Type B pancreatic cell (in vitro differentiated cells): Measurements from ENCODE around the gene CLCN1. TPM values are rescaled to one million over a fixed set of nuclear protein-coding genes. Genes with fewer than 3 reads are reported as not detected.

Source experiments
- DNase-seq: peaks from one replicate; pipeline ENCODE4 v3.0.0; 2021; ENCODE audit warnings: mixed read lengths; ENCODE audit not compliant: unreplicated experiment; ENCODE audit errors: extremely low spot score
- H3K27ac Mint-ChIP-seq: 2 replicates; pipeline ENCODE4 v1.8.0; 2021; ENCODE audit warnings: mild to moderate bottlenecking, mixed read lengths
- H3K27me3 Mint-ChIP-seq: 2 replicates; pipeline ENCODE4 v1.8.0; 2021; ENCODE audit warnings: mixed read lengths
- H3K36me3 Mint-ChIP-seq: 2 replicates; pipeline ENCODE4 v1.8.0; 2021; ENCODE audit warnings: mixed read lengths
- H3K4me1 Mint-ChIP-seq: one replicate; pipeline ENCODE4 v1.8.0; 2021; ENCODE audit warnings: mixed read lengths; ENCODE audit not compliant: unreplicated experiment
- H3K4me3 Mint-ChIP-seq: 2 replicates; pipeline ENCODE4 v1.8.0; 2021; ENCODE audit warnings: mild to moderate bottlenecking, mixed read lengths
- H3K9me3 Mint-ChIP-seq: 2 replicates; pipeline ENCODE4 v1.8.0; 2021; ENCODE audit warnings: mixed read lengths
- total RNA-seq: library from RNA; stranded (reverse); gene quantifications from 2 replicates; pipeline ENCODE4 v1.2.1, GENCODE V29; 2021; ENCODE audit warnings: low replicate concordance
- TF ChIP-seq, protein P1 (sequence below): fragments of 200-600 bp; sonication (generic); conservative IDR thresholded peaks from 2 replicates; pipeline ENCODE4 v1.5.0; 2021; ENCODE audit warnings: antibody characterized with exemption, mild to moderate bottlenecking

The CLCN1 gene
- total RNA-seq, 1 donor from 2014 or later, result 0.22 TPM

DNA sequence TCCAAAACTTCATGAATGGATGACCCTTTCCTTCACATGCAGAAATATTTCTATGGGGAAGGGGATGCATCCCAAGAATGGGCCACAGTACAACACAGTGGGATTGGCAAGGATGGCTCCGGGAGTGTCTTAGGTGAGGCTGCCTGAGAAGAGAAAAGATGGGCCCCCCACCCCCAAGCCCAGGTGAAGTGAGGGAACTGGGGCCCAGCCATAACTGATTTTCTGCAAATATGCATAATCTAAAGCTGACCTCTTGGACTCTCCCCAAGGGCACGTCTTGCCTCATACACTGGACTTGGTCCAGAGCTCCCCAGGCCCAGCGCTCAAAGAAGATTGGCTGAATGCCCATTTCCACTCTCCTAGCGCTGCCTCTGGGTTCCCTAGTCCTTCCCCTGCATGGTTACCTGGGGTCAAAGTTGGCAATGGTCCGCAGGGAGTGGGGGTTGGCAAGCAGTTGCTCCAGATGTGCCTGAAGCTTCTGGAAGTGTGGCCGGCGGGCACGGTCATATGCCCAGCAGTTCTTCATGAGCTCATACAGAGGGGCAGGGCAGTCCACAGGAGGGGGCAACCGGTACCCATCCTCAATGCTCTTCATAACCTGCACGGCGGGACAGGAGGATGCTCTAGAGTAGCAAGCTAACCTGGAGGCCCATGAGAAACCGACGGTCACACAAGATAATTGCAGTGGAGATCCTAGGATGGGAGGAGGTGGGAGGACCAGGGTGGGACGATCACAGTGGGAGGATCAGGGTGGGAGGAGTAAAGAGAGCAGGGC is 77.5 kb downstream of the CLCN1 start:
- H3K4me3 Mint-ChIP-seq, result no peak overlapping the region
- H3K36me3 Mint-ChIP-seq, result peaks cover 12% of the 10 kb centered on the region
- no peaks in the 10 kb centered on the region for H3K9me3 Mint-ChIP-seq
- no peaks in the 10 kb centered on the region for H3K27me3 Mint-ChIP-seq
- no peak for DNase-seq
- no peaks in the 10 kb centered on the region for H3K4me1 Mint-ChIP-seq
- TF ChIP-seq, protein P1, sequence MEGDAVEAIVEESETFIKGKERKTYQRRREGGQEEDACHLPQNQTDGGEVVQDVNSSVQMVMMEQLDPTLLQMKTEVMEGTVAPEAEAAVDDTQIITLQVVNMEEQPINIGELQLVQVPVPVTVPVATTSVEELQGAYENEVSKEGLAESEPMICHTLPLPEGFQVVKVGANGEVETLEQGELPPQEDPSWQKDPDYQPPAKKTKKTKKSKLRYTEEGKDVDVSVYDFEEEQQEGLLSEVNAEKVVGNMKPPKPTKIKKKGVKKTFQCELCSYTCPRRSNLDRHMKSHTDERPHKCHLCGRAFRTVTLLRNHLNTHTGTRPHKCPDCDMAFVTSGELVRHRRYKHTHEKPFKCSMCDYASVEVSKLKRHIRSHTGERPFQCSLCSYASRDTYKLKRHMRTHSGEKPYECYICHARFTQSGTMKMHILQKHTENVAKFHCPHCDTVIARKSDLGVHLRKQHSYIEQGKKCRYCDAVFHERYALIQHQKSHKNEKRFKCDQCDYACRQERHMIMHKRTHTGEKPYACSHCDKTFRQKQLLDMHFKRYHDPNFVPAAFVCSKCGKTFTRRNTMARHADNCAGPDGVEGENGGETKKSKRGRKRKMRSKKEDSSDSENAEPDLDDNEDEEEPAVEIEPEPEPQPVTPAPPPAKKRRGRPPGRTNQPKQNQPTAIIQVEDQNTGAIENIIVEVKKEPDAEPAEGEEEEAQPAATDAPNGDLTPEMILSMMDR, result no peak
- H3K27ac Mint-ChIP-seq, result peak overlapping the region; percentile 36

DNA sequence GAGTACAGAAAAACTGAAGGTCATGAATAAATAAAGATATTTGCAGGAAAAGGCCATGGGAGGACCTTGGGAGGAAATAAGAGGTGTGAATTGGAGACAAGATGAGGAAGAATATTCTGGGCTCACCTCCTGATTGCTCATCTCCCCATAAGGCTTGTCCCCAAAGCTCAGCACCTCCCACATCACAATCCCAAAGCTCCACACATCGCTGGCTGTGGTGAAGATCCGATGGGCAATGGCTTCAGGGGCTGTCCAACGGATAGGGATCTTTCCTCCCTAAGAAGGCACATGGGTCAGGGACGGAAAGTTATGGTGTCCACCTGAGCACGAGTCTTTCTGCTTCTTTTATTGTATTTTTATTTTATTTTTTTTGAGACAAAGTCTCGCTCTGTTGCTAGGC is 78.2 kb downstream of the CLCN1 start:
- TF ChIP-seq, protein P1, result no peak
- Mint-ChIP-seq H3K4me1 (no peaks in the 10 kb centered on the region), H3K4me3 (no peak overlapping the region), H3K9me3 (no peaks in the 10 kb centered on the region), H3K27me3 (no peaks in the 10 kb centered on the region), H3K36me3 (peaks cover 12% of the 10 kb centered on the region), H3K27ac (peak overlapping the region; percentile 31)
- no peak for DNase-seq

DNA sequence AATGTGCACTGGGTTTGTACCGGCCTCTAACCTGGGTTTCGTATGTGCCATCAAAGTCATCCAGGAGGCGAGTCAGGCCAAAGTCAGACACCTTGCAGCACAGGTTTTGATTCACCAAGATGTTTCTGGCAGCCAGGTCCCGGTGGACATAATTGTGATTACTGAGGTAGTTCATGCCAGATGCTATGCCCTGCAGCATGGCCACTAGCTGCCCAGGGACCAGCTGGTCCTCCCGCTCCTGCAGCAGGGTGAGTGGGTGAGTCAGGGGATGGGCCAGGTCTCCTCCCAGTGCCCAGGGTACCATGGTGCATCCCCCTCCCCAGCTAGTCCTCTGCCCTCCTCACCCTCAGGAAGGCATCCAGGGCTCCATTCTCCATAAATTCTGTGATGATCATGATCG is 78.9 kb downstream of the CLCN1 start:
- DNase-seq, result no peak
- Mint-ChIP-seq H3K4me1 (no peaks in the 10 kb centered on the region), H3K9me3 (no peaks in the 10 kb centered on the region), H3K36me3 (peaks cover 10% of the 10 kb centered on the region), H3K27ac (no peak overlapping the region), H3K27me3 (no peaks in the 10 kb centered on the region), H3K4me3 (no peak overlapping the region)
- TF ChIP-seq, protein P1, result no peak

DNA sequence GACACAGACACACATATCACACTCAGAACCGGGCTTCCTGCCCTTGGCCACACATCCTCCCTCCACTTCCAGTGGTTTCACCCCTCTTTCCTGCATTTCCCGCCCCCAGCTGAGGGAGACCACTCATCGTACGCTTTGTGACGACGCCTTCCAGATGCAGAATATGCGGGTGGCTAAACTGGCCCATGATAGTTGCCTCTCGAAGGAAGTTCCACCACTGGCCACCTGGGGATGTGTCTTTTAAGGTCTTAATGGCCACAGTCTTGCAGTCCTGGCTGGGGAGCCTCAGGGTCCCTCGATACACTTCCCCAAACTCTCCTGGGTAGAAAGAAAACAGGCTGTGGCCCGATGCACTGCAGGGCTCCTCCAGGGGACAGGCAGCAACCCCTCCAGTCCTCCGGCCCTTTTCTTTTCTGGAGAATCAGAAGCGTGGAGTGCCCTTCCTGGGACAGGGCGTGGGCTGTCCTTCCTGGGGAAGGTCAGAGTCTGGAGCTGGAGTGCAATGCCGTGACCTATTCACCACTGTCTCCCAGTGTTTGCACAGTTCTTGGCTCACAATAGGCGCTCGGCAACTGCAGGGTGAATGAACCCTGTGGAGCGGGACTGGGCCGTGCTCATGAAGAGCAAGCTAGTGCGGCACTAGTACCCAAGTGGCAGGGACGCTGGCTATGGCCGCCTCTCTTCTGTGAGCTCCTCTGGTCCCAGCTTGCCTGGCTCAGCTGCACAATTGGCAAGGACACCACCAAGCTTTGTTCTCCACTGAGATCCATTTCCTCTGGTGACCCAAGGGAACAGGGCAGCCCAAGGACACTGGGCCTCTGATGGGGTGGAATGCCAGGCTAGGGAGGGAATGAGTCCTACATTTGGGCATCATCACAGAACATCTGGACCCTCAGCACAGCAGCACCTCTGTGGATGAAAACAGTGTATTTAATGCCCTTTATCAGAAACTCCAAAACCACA is 79.6 kb downstream of the CLCN1 start:
- H3K36me3 Mint-ChIP-seq, result peaks cover 5% of the 10 kb centered on the region
- H3K4me3 Mint-ChIP-seq, result no peak overlapping the region
- no peaks in the 10 kb centered on the region for H3K9me3 Mint-ChIP-seq
- TF ChIP-seq, protein P1, result peak; percentile 41
- no peak for DNase-seq
- no peaks in the 10 kb centered on the region for H3K4me1 Mint-ChIP-seq
- H3K27me3 Mint-ChIP-seq, result no peaks in the 10 kb centered on the region
- no peak overlapping the region for H3K27ac Mint-ChIP-seq

DNA sequence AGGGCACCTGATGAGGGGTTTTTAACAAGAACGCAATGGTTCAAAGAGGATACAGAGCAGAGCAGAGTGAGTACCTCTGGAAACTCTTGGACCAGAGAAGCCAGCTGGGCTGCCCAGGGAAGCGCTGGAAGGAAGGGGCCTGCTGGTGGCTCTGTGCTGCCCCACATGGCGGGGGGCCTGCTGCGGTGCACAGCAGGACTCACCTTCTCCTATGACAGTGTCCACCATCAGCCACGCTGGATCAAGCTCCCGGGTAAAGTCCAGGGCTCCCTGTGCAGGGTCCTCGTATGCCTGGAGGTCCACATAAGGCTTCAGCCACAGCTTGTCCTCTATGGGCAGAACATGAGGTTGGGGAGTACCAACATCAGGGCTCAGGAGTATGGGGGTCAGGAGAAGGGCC is 80.3 kb downstream of the CLCN1 start:
- TF ChIP-seq, protein P1, result no peak
- DNase-seq, result no peak
- Mint-ChIP-seq H3K36me3 (peaks cover 5% of the 10 kb centered on the region), H3K4me3 (no peak overlapping the region), H3K4me1 (no peaks in the 10 kb centered on the region), H3K27ac (no peak overlapping the region), H3K27me3 (no peaks in the 10 kb centered on the region), H3K9me3 (no peaks in the 10 kb centered on the region)
